Measurements from ENCODE around the gene KRTAP5-3. TPM values are rescaled to one million over a fixed set of nuclear protein-coding genes. Genes with fewer than 3 reads are reported as not detected.
"Not testable (repeated sequence)": the region's sequence is repeated elsewhere in the genome, so short reads cannot be mapped to it uniquely, and the experiment has no call there.

KRTAP5-3 gene
- total and polyA plus RNA-seq, 4 donors = not detected

DNA sequence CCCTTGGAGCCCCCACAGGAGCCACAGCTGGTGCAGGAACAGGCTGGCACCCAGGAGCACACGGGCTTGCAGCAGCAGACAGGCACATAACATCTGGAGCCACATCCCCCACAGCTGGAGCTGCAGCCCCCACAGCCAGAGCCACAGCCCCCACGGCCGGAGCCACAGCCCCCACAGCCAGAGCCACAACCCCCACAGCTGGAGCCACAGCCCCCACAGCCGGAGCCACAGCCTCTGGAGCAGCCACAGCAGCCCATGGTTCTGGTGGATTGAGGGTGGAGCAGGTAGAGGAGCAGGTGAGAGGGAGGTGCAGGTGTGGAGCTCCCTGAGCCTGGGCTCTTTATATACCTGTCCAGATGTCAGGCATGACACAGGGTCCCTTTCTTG is 10.3 kb downstream of the KRTAP5-3 start, which contains the start of gene KRTAP5-2:
KRTAP5-2 (minus strand) TSS at position 301 of the 387 bp plus-strand sequence; CDS start at position 257, 44 bp downstream.
- ATAC-seq (ENCODE audit: low FRiP score) = no peak
- no peak for DNase-seq
- Histone ChIP-seq H3K9me3 (ENCODE audit: control insufficient read depth, low read length) (no peaks in the 10 kb centered on the region), H3K27me3 (ENCODE audit: control insufficient read depth in 1 of 2, insufficient read depth in 2 of 2, low read length in 1 of 2) (no peaks in the 10 kb centered on the region), H3K36me3 (ENCODE audit: control insufficient read depth in 1 of 2, insufficient read depth in 2 of 2, low read length in 1 of 2) (no peaks in the 10 kb centered on the region), H3K4me1 (ENCODE audit: control insufficient read depth in 1 of 2, insufficient read depth in 2 of 2, low read length in 2 of 2) (no peaks in the 10 kb centered on the region), H3K27ac (ENCODE audit: low read depth in 1 of 2, low read length in 2 of 2) (no peak within 1 kb of the TSS), H3K4me3 (ENCODE audit: low read length in 2 of 2) (no peak within 1 kb of the TSS)
- intact Hi-C loops (cut with DNase I) = no loop called here
- 84 to 87% methylated on average over 4 of the region's 4 CpGs for WGBS, 2 donors

DNA sequence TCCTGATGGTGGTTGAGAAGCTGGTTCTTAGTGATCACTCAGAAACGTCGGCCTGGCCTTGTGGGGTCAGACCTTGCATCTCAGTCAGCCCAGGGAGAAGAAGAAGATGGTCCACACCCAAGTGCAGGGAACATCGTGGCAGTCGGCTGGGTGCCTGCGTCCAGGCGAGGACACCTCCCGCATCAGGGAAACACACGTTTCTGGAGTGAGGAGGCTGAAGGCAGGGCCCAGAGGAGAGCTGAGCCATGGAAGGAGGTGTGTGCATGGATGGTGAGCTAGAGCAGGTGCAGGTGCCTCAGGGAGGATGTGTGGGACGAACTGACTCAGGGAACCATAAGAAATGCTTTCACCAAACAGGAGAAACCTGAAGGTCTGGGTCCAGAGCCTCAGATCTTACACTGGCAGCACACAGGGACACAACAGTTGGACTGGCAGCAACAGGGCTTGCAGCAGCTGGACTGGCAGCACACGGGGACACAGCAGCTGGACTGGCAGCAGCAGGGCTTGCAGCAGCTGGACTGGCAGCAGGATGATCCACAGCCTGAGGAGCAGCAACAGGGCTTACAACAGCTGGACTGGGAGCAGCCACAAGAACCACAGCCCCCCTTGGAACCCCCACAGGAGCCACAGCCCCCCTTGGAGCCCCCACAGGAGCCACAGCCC is 10.8 kb downstream of the KRTAP5-3 start:
- Histone ChIP-seq H3K4me3 (ENCODE audit: low read length in 2 of 2) (no peak overlapping the region), H3K27ac (ENCODE audit: low read depth in 1 of 2, low read length in 2 of 2) (no peak overlapping the region), H3K36me3 (ENCODE audit: control insufficient read depth in 1 of 2, insufficient read depth in 2 of 2, low read length in 1 of 2) (no peaks in the 10 kb centered on the region), H3K27me3 (ENCODE audit: control insufficient read depth in 1 of 2, insufficient read depth in 2 of 2, low read length in 1 of 2) (no peaks in the 10 kb centered on the region), H3K9me3 (ENCODE audit: control insufficient read depth, low read length) (no peaks in the 10 kb centered on the region), H3K4me1 (ENCODE audit: control insufficient read depth in 1 of 2, insufficient read depth in 2 of 2, low read length in 2 of 2) (no peaks in the 10 kb centered on the region)
- no peak for ATAC-seq (ENCODE audit: low FRiP score)
- no peak for DNase-seq
- intact Hi-C loops (cut with DNase I) = no loop called here
- 91% methylated on average over 10 of the region's 10 CpGs for WGBS, 2 donors

DNA sequence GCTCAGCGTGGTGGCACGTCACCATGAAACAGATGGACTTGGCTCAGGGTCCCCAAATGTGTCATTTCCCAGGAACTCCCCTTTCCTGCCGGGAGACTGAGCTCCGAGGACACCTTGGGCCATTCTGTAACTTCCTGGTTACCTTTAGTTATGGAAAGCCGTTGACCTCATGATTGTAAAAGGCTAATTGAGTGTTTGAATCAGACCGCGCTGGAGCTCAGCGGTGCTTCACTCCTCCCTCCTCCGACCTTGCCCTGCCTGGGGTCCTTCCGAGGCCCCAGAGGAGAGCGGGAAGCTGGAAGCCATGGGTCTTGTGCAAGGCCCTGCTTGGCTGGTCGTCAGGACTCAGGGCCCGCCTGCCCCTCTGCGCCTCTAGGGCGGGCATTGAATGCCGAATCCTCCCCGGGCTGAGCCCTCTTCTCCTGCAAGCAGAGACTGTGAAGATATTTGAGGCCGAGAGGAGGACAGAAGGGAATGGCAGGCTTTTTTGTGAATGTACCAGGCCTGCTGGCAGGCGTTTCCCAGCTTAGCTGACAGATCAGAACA is 11.6 kb downstream of the KRTAP5-3 start:
- DNase-seq; H3K27ac ChIP-seq (ENCODE audit: low read depth in 1 of 2, low read length in 2 of 2); H3K27me3 ChIP-seq (ENCODE audit: control insufficient read depth in 1 of 2, insufficient read depth in 2 of 2, low read length in 1 of 2); H3K9me3 ChIP-seq (ENCODE audit: control insufficient read depth, low read length); ATAC-seq (ENCODE audit: low FRiP score); intact Hi-C loops (cut with DNase I); H3K36me3 ChIP-seq (ENCODE audit: control insufficient read depth in 1 of 2, insufficient read depth in 2 of 2, low read length in 1 of 2); H3K4me1 ChIP-seq (ENCODE audit: control insufficient read depth in 1 of 2, insufficient read depth in 2 of 2, low read length in 2 of 2); H3K4me3 ChIP-seq (ENCODE audit: low read length in 2 of 2): not testable (repeated sequence)
- 79 to 80% methylated on average over 19 of the region's 19 CpGs for WGBS, 2 donors

DNA sequence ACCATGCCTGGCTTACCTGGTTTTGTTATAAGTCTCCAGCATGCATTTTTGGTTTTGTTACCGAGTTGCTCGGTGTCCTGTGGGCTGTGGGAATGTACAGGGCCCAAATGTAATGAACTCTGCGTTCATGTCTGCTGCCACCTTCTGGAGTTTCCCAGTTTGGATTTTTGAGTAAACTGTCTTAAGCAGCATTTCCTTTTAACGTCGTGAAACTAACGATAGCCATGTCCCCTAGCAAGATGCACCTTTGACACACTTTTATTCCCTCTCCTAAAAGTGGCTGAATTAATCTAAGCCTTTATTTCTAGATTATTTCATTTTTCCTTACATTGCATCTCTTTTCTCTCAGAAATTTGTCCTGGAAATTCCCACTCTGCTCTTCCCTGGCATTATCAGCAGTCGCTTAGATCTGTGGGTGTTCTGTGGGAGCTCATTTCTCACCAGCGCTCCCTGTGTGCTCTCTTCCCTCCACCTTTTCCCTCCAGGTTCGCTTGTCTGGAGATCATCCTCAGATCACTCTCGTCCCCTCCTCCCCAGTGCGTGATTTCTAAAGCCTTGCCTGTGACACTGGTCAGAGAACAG is 12.2 kb downstream of the KRTAP5-3 start:
- H3K9me3 ChIP-seq (ENCODE audit: control insufficient read depth, low read length); intact Hi-C loops (cut with DNase I); H3K27ac ChIP-seq (ENCODE audit: low read depth in 1 of 2, low read length in 2 of 2); H3K36me3 ChIP-seq (ENCODE audit: control insufficient read depth in 1 of 2, insufficient read depth in 2 of 2, low read length in 1 of 2); H3K4me1 ChIP-seq (ENCODE audit: control insufficient read depth in 1 of 2, insufficient read depth in 2 of 2, low read length in 2 of 2); DNase-seq; H3K4me3 ChIP-seq (ENCODE audit: low read length in 2 of 2); ATAC-seq (ENCODE audit: low FRiP score); H3K27me3 ChIP-seq (ENCODE audit: control insufficient read depth in 1 of 2, insufficient read depth in 2 of 2, low read length in 1 of 2): not testable (repeated sequence)
- WGBS, 2 donors = 51 to 54% methylated on average over 11 of the region's 11 CpGs

DNA sequence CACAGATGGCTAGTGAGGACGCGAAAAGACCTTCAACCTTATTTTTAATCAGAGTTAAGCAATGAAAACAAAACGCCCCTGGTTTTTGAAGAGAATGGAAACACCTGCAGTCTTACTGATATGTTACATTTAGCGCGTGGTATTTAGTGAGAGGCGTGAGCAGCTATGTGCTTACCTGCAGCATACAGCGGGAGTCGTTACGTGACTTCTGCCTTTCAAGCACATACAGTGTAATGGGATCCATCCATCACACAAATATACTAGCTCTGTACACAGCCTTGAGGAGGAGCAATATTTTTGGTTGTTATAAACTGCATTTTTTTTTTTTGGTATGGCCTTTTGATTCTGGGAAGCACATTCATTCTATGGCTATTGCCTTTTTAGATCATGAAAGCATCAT is 15.6 kb downstream of the KRTAP5-3 start:
- Histone ChIP-seq H3K4me1 (ENCODE audit: control insufficient read depth in 1 of 2, insufficient read depth in 2 of 2, low read length in 2 of 2) (no peaks in the 10 kb centered on the region), H3K27me3 (ENCODE audit: control insufficient read depth in 1 of 2, insufficient read depth in 2 of 2, low read length in 1 of 2) (no peaks in the 10 kb centered on the region), H3K27ac (ENCODE audit: low read depth in 1 of 2, low read length in 2 of 2) (no peak overlapping the region), H3K9me3 (ENCODE audit: control insufficient read depth, low read length) (no peaks in the 10 kb centered on the region), H3K36me3 (ENCODE audit: control insufficient read depth in 1 of 2, insufficient read depth in 2 of 2, low read length in 1 of 2) (no peaks in the 10 kb centered on the region), H3K4me3 (ENCODE audit: low read length in 2 of 2) (no peak overlapping the region)
- no peak for DNase-seq
- 84 to 86% methylated on average over 9 of the region's 9 CpGs for WGBS, 2 donors
- intact Hi-C loops (cut with DNase I) = no loop called here
- no peak for ATAC-seq (ENCODE audit: low FRiP score)

DNA sequence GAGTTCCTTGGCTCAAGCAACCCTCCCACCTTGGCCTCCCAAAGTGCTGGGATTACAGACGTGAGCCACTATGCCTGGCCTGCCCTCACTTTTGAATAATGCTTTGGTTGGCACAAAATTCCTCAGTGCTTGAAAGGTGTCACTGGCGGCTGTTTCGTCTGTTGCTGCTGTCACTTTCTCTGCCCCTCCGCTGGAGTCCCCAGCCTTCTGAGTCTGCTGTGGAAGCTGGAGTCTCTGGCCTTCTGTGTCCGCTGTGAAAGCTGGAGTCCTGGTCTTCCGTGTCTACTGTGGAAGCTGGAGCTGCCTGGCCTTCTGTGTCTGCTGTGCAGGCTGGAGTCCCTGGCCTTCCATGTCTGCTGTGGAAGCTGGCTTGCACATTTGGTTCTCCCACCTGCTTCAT is 18.3 kb downstream of the KRTAP5-3 start:
- Histone ChIP-seq H3K27ac (ENCODE audit: low read depth in 1 of 2, low read length in 2 of 2) (no peak overlapping the region), H3K9me3 (ENCODE audit: control insufficient read depth, low read length) (no peaks in the 10 kb centered on the region), H3K36me3 (ENCODE audit: control insufficient read depth in 1 of 2, insufficient read depth in 2 of 2, low read length in 1 of 2) (no peaks in the 10 kb centered on the region), H3K27me3 (ENCODE audit: control insufficient read depth in 1 of 2, insufficient read depth in 2 of 2, low read length in 1 of 2) (no peaks in the 10 kb centered on the region), H3K4me3 (ENCODE audit: low read length in 2 of 2) (no peak overlapping the region), H3K4me1 (ENCODE audit: control insufficient read depth in 1 of 2, insufficient read depth in 2 of 2, low read length in 2 of 2) (no peaks in the 10 kb centered on the region)
- ATAC-seq (ENCODE audit: low FRiP score) (no peak), DNase-seq (no peak)
- WGBS, 2 donors = 89 to 91% methylated on average over 6 of the region's 6 CpGs
- intact Hi-C loops (cut with DNase I) = no loop called here

DNA sequence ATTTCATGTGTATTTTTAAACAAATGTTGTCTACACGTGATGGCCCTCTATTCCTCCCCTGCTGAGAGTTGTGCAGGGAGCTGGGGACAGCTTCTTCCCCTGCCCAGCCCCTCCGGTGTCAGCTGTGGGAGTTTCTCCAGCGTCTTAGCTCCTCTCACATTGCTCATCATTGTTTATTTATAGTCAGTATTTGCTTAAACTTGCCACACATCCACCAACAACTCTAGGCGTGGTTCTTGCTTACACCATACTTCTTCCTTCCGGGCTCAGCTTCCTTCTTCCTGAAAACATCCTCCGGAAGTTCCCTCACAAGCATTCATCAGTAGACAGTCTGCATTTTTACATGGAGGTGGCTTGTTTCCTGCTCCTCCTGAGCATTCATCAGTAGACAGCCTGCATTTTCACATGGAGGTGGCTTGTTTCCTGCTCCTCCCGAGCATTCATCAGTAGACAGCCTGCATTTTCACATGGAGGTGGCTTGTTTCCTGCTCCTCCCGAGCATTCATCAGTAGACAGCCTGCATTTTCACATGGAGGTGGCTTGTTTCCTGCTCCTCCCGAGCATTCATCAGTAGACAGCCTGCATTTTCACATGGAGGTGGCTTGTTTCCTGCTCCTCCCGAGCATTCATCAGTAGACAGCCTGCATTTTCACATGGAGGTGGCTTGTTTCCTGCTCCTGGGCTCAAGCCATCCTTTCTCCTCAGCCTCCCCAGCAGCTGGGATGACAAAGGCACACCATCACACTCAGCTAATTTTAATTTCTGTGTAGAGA is 18.9 kb downstream of the KRTAP5-3 start:
- H3K9me3 ChIP-seq (ENCODE audit: control insufficient read depth, low read length); H3K4me1 ChIP-seq (ENCODE audit: control insufficient read depth in 1 of 2, insufficient read depth in 2 of 2, low read length in 2 of 2); ATAC-seq (ENCODE audit: low FRiP score); H3K27me3 ChIP-seq (ENCODE audit: control insufficient read depth in 1 of 2, insufficient read depth in 2 of 2, low read length in 1 of 2); DNase-seq; intact Hi-C loops (cut with DNase I); H3K27ac ChIP-seq (ENCODE audit: low read depth in 1 of 2, low read length in 2 of 2); H3K36me3 ChIP-seq (ENCODE audit: control insufficient read depth in 1 of 2, insufficient read depth in 2 of 2, low read length in 1 of 2); H3K4me3 ChIP-seq (ENCODE audit: low read length in 2 of 2): not testable (repeated sequence)
- WGBS, 2 donors = 69 to 82% methylated on average over 7 to 8 of the region's 10 CpGs

DNA sequence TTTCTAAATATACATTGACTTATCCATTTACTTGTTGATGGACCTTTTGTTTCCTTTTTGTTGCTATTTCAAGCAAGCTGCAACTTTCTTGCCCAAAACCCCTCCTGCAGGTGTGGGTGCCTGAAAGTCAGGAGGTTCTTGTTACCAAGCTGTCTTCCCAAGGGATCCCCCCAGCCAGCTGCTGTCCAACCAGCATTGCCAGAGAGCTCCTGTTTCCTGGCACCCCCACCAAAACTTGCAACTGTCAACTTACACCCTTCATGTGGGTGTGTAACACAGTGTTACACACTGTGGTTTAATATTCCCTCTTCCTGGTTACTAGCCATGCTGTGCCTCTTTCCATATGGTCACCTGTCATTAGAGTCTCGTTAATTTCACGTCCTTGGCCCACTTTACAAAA is 21.6 kb downstream of the KRTAP5-3 start:
- no peaks in the 10 kb centered on the region for H3K27me3 ChIP-seq (ENCODE audit: control insufficient read depth in 1 of 2, insufficient read depth in 2 of 2, low read length in 1 of 2)
- no peak overlapping the region for H3K27ac ChIP-seq (ENCODE audit: low read depth in 1 of 2, low read length in 2 of 2)
- no peak for DNase-seq
- no peaks in the 10 kb centered on the region for H3K4me1 ChIP-seq (ENCODE audit: control insufficient read depth in 1 of 2, insufficient read depth in 2 of 2, low read length in 2 of 2)
- intact Hi-C loops (cut with DNase I) = no loop called here
- H3K36me3 ChIP-seq (ENCODE audit: control insufficient read depth in 1 of 2, insufficient read depth in 2 of 2, low read length in 1 of 2) = no peaks in the 10 kb centered on the region
- H3K4me3 ChIP-seq (ENCODE audit: low read length in 2 of 2) = no peak overlapping the region
- ATAC-seq (ENCODE audit: low FRiP score) = no peak
- WGBS, 2 donors = 91 to 92% methylated on average over 2 of the region's 2 CpGs
- no peaks in the 10 kb centered on the region for H3K9me3 ChIP-seq (ENCODE audit: control insufficient read depth, low read length)
